ES-I3 (cell line): ENCODE measurements around the gene VSIG10L2.

ENCODE experiments used
- H3K36me3 ChIP-seq: 2 replicates; pipeline ENCODE4 v1.6.1; 2013; ENCODE audit warnings: mild to moderate bottlenecking, low read length, control low read depth, moderate library complexity; ENCODE audit not compliant: insufficient read depth
- H3K4me1 ChIP-seq: 2 replicates; pipeline ENCODE4 v1.6.1; 2013; ENCODE audit warnings: mild to moderate bottlenecking, control low read depth, low read length; ENCODE audit not compliant: insufficient read depth
- H3K9ac ChIP-seq: 2 replicates; pipeline ENCODE4 v1.6.1; 2013; ENCODE audit warnings: low read depth, mild to moderate bottlenecking, low read length, moderate library complexity
- H3K9me3 ChIP-seq: 2 replicates; pipeline ENCODE4 v1.6.1; 2013; ENCODE audit warnings: mild to moderate bottlenecking, low read length, moderate library complexity; ENCODE audit not compliant: control insufficient read depth, insufficient read depth

VSIG10L2 gene

DNA sequence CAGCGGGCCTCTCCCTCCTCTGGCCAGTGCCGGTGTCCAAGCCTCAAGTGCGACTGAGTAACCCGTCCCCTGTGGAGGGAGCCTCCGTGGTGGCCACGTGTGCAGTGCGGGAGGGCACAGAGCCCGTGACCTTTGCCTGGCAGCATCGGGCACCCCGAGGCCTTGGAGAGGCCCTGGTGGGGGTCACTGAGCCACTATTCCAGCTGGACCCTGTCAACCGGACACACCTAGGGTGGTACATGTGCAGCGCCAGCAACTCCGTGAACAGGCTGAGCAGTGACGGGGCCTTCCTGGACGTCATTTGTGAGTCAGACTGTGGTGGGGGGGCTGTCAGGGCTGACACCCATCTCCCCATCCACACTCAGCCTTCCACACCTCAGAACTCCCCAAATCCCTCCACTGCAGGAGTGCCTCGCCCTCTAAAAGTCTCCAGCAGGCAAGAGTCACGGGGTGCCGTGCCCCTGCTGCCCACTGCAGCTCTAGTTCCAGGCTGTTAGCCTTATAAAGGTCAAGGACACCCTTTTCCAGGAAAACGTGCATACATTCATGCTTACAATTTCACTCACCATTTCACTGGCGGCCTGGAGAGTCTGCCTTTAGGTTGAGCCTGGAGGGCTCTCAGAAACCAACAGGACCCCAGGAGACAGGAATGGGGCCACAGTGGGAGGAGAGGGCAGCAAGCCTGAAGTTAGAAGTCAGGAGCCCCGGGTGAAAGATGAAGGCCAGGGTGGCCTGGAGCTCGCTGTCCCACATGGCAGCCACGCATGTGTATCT lies 2.6 kb downstream of the VSIG10L2 start:
- Histone ChIP-seq H3K4me1 (peaks cover 3% of the 10 kb centered on the region; the same call in 1 of the 2 replicates), H3K9me3 (no peaks in the 10 kb centered on the region), H3K9ac (no peak overlapping the region), H3K36me3 (no peaks in the 10 kb centered on the region)

DNA sequence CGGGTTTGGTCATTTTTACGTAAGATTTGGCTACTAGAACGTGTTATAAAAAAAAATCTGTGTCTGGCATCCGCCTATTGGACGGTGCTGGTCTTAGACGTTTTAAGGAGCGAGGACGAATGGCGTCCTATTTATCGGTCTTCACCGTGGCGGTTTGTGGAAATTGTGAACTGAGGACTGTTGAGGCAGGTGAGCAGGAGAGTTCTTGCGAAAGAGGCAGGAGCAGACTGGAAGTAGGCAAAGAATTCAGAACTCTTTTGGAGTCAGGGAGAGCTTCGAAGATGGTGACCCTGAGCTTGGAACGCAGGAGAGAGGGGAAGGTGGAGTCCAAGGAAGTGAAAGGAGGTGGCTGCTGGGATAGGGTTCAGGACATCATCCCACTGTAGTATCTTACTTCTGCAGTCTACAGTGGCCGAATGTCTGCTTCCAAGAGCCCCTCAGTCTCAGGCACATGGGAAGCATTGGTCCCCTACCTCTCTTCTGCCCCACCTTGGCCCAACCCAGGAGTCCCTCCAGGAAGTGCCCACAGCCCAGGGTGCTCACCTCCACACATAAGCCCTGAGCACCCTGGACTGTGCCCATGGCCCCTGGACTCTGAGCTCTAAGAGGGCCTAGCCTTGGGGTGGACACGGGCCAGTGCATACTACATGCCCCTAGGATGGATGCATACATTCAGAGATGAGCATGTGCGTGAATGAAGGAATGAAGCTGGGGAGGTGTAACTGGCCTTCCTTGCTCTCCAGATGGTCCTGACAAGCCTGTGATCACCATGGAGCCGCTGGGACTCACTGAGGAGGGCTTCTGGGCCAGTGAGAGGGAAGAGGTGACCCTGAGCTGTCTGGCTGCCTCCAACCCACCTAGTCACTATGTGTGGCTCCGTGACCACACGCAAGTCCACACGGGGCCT lies 3.7 kb downstream of the VSIG10L2 start:
- H3K9me3 ChIP-seq = no peaks in the 10 kb centered on the region
- no peaks in the 10 kb centered on the region for H3K36me3 ChIP-seq
- peaks cover 3% of the 10 kb centered on the region; the same call in 1 of the 2 replicates for H3K4me1 ChIP-seq
- H3K9ac ChIP-seq = no peak overlapping the region

DNA sequence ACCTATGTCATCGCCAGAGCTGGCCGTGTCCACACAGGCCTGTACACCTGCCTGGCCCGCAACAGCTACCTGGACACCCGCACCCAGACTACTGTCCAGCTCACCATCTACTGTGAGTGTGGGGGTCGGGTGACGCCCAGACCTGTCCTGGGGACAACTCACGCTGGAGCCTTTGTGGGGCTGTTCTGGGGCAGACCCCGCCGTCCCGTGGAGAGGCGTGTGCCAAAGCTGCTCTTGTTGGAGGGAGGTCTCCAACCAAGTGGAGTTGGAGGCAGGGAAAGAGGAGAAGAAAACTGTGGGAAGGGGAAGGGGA lies 4.3 kb downstream of the VSIG10L2 start:
- Histone ChIP-seq H3K4me1 (peaks cover 3% of the 10 kb centered on the region; the same call in 1 of the 2 replicates), H3K36me3 (no peaks in the 10 kb centered on the region)

DNA sequence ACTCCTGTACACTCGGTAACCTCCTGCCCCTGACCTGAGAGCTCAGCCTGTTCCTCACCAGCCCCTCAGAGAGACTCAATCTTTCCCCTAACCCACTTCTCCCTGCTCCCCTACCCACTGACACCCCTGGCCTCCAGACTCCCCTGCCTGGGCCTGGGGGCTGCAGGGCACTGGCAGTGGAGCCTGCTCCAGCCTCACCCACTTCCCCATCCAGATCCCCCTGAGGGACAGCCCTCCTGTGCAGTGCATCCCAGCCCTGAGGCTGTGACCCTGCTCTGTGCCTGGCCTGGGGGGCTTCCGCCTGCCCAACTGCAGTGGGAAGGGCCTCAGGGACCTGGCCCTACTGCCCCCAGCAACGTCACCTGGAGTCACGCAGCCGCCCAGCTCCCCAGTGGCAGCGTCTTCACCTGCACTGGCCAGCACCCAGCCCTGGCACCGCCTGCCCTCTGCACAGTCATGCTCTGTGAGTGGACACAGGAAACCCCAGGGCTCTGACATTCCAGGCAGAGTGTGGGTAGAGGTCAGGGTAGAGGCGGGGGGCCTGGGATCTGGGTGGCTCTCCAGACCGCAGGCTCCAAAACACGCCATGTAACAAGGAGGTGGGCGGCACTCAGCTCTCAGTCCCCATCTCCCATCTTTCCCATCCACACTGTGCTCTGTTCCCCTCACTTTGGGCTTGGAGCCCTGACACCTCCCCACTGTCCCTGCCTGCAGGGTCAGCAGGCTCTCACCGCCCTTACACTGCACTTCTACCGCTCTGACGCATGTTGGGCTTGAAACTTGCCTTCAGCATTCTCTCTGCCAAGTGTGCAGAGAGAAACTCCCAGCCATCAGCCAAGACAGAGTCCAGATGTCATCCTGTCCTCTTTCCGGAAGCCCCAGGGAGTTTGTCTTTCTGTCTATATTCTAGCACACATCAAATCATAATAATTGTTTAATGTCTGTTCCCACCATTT lies 5.1 kb downstream of the VSIG10L2 start:
- H3K4me1 ChIP-seq = no peaks in the 10 kb centered on the region
- no peaks in the 10 kb centered on the region for H3K9me3 ChIP-seq
- no peak overlapping the region for H3K9ac ChIP-seq
- H3K36me3 ChIP-seq = no peaks in the 10 kb centered on the region

More for the DNA sequence above, 4.3 kb downstream of the VSIG10L2 start:
- Histone ChIP-seq H3K9me3 (no peaks in the 10 kb centered on the region), H3K9ac (no peak overlapping the region)

DNA sequence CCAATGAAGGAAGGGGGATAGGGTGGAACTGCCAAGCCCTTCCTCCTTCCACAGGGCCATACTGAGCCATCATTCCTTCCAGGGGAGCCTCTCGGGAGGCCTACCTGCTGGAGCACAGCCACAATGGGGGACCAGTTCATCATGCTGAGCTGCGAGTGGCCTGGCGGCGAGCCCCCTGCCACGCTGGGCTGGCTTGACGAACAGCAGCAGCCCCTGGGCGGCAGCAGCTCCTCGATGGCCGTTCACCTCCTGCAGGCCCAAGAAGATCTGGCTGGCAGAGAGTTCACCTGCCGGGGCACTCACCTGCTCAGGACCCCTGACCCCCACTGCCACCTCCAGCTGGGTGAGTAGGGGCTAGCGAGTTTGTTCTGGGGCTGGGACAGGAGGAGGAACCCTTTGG lies 5.9 kb downstream of the VSIG10L2 start:
- H3K4me1 ChIP-seq = no peaks in the 10 kb centered on the region

DNA sequence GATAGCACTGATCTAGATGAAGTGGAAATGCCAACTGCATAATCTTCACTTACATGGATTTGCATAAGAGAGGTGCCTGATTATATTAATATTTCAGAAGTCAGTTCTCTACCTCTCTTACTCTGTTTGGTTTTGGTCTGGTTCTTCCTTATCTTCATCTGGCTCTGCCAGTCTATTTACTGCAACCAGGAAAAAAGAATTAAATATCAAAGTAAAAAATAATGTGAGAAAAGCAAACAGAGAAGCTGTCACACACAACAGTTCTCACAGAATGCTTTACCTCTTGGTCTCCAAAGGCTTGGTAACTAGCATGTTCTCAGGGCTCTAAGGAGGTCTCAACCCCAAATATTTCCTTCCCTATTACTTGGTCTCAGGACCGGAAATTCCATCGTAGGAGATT lies 6.7 kb downstream of the VSIG10L2 start:
- no peaks in the 10 kb centered on the region for H3K4me1 ChIP-seq
- no peaks in the 10 kb centered on the region for H3K36me3 ChIP-seq
- no peaks in the 10 kb centered on the region for H3K9me3 ChIP-seq
- no peak overlapping the region for H3K9ac ChIP-seq

More for the DNA sequence above, 5.9 kb downstream of the VSIG10L2 start:
- H3K9ac ChIP-seq = no peak overlapping the region
- no peaks in the 10 kb centered on the region for H3K36me3 ChIP-seq
- H3K9me3 ChIP-seq = no peaks in the 10 kb centered on the region

DNA sequence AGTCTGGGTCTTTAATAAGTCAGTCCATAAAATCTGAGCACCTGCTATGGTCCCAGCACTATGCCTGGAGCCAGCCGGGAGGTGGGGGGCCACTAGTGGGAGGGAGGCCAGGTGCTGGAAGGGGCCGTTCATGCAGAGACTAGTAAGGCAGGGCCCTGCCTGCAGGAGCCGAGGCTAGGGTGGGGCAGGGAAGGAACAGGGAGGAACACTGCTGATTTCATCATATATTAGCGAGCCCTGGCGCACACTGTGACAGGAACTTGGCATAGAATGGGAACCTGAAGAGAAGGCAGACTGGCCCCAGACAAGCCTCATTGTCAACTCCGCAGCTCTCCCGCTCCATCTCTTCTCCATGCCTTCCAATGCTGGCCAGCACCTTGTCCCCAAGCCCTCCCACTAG lies 7.1 kb downstream of the VSIG10L2 start:
- H3K9me3 ChIP-seq = no peaks in the 10 kb centered on the region
- H3K36me3 ChIP-seq = no peaks in the 10 kb centered on the region
- no peaks in the 10 kb centered on the region for H3K4me1 ChIP-seq
- H3K9ac ChIP-seq = no peak overlapping the region

DNA sequence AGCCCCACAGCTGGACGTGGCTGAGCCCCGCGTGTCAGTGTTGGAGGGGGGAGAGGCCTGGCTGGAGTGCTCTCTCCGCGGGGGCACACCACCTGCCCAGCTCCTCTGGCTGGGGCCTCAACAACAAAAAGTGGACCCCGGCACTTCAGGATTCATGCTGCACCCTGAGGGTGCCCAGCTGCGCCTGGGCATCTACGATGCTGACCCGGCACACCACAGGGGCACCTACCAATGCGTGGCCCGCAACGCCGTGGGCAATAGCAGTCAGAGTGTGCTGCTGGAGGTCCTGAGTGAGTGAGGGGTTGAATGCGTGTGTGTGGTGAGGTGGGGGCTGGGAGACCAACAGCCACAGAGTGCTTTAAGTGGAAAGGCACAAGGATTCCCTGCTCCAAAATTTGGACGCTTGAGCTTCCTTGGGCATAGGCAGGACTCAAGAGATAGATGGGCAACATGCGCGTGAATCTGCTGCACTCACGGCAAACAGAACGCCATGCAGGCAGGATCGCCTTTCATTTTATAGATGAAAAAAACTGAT lies 7.6 kb downstream of the VSIG10L2 start:
- H3K4me1 ChIP-seq = no peaks in the 10 kb centered on the region
- H3K9ac ChIP-seq = no peak overlapping the region
- H3K36me3 ChIP-seq = no peaks in the 10 kb centered on the region
- no peaks in the 10 kb centered on the region for H3K9me3 ChIP-seq

DNA sequence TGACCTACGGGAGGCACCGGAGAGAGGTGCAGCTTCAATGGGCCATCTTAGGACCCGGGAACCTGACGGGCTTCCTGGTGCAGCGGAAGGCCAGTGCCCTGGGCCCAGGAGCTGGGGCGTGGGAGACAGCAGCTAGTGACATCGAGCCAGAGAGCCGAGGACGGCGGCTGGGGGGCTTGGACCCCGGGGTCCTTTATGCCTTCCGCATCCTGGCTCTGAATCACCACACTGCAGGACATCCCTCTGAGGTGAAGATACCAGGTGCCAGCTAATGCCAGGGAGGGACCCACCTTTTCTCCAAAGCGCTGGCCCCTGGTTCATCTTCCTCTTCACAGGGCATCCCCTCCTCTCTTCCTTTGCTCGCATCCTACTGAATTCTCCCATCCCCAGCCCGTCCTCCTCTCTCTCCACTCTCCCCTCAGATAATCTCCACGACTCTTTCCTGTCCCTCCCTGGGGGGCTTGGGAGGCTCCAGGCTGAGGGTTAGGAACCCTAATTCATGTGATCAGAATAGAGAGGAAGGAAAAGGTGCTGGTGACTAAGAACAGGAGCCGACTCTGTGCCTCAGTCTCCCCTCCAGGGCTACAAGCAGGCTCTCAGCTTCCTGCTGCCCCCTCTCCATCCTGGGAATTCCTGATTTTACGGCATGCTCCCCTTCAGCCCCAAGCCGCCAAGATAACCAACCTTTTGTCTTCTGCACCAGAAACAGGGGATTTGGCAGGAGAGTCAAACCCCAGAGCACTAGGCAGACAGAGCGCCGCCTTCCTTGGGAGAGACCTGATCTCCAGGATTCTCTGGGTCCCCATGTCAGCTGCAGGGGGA lies 8.5 kb downstream of the VSIG10L2 start:
- Histone ChIP-seq H3K4me1 (no peaks in the 10 kb centered on the region), H3K36me3 (no peaks in the 10 kb centered on the region), H3K9ac (no peak overlapping the region), H3K9me3 (no peaks in the 10 kb centered on the region)

DNA sequence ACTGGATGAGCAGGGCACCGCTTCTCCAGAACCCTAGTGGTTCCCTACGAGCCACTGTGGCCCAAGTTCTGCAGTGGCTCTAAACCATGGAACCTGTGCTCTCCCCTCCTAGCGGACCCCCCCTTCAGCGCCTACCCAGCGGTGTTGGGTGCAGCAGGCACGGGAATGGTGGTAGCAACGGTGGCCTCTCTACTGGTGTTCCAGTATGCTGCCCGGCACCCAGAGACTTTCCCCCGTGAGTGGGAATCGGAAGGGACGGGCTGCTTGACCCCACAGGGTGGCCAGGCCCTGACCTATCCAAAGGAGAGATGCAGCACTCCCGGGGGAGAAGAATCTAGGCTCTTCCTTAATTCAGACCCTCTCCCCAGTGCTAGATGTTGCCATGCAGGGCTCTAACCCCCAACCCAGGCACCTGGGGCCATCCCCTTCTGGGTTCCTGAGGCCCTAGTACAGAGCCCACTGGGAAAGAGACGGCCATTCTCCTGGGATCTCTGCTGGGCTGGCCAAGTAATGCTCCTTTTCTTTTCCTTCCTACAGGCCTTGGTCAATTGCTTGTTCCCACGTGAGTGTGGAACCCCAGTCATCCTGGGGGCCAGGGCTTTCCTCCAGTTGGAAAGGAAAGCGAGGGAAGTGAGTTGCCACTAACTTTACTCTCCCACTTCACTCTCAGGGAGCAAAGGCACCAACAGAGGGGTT lies 9.2 kb downstream of the VSIG10L2 start:
- Histone ChIP-seq H3K36me3 (0 out of 2 replicates have a peak, but pooled peaks cover 4% of the 10 kb centered on the region), H3K4me1 (no peaks in the 10 kb centered on the region), H3K9ac (no peak overlapping the region), H3K9me3 (no peaks in the 10 kb centered on the region)

DNA sequence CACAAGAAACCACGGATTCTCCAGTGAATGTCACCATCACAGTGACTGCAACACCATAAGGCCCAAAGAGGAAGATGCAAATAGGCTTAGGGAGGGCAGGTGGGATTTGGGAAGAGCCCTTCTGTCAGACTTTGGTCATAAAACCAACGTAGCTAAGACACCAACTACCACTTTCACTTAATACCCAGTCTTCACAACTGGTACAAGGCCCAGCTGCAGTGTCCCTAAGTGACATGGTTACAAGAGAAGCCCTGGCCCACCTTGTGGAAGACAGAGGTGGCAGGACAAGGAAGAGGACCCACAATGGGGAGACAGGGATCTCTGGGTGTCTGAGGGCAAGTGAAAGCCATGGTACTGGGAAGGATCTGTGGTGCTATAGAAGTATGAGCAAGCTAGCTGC lies 10.0 kb downstream of the VSIG10L2 start:
- 0 out of 2 replicates have a peak, but pooled peaks cover 4% of the 10 kb centered on the region for H3K36me3 ChIP-seq
- H3K9ac ChIP-seq = no peak overlapping the region
- no peaks in the 10 kb centered on the region for H3K4me1 ChIP-seq
- no peaks in the 10 kb centered on the region for H3K9me3 ChIP-seq

DNA sequence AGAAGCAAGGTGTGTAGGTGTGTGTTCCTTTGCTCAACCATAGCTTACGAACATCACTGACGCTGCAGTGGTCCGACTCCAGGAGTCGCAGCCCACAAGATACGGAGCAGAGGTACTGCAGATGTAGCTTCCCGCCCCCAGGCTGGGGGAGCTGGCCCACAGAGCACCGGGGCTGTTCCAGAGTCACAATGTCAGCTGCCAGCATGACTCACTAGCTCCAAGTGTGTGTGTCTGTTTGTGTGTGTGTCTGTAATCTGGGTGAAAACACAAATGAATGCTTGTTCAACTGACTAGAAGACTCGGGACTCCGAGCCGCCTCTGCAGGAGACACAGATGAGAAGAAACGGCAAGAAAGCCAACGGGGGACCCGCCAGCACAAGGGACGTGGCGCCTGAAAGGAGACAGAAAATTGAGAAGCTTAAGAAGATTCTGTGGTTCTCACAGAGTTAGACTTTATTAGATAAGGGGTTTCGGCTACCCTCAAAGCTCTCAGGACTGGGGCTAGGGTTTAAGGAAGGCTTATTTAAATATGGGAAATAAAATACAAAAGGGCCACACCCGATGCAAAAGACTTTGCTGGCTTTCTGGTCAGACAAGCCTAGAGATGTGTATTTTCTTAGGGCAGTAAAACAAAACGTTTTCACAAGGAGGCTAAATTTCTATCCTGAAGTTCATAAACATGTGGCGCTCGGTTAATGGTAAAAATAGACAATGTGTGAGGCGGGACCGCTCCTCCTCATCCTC lies 10.7 kb downstream of the VSIG10L2 start:
- Histone ChIP-seq H3K36me3 (peaks cover 9% of the 10 kb centered on the region; the same call in 1 of the 2 replicates), H3K9ac (no peak overlapping the region)

More for the DNA sequence above, 10.7 kb downstream of the VSIG10L2 start:
- H3K4me1 ChIP-seq = no peaks in the 10 kb centered on the region
- no peaks in the 10 kb centered on the region for H3K9me3 ChIP-seq
